ENCODE data around the gene PCDHAC2.

DNA sequence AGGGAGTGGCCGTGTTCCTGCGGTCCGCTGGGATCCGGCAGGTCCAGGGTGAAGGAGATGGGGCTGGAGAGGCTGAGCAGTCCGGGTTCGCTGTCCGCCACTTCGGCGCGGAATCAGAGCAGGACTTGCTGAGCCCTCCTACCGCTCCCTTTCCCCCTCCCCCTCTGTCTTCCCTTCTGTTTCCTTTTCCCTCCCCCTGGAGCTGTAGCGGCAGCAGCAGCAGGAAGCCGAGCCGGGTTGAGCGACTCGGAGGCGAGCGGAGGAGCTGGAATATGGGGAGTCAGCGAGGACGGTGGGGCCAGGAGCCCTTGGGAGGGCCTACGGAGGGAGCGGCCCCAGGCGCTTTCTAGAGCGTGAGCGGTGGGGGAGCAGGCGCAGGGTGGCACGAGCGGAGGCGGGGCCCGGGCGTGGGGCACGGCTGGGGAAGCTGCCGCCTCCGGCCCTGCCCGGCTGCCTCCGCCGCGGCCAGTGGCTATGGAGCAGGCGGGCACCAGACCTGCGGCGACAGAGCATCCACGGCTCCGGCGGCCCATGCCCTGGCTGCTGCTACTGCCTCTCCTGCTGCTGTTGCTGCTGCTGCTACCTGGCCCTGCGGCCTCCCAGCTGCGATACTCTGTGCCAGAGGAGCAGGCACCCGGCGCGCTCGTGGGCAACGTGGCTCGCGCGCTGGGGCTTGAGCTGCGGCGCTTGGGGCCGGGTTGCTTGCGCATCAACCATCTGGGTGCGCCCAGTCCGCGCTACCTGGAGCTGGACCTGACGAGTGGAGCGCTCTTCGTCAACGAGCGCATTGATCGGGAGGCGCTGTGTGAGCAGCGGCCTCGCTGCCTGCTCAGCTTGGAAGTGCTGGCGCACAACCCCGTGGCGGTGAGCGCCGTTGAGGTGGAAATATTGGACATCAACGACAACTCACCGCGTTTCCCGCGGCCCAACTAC, at the start of gene PCDHAC2:
- no peak for TF ChIP-seq EZH2 (IDR thresholded peaks at IDR 0.05)
- peak; percentile 63 for TF ChIP-seq FOXP2 (optimal IDR thresholded peaks at IDR 0.05; ENCODE audit: control extremely low read depth, extremely low read length, insufficient read depth)
